GM10847 (cell line): ENCODE results near the gene C10orf95.

Experiments used
- POLR2A ChIP-seq: IDR thresholded peaks from 2 replicates; pipeline ENCODE4 v1.6.1; 2011; ENCODE audit not compliant: insufficient read length; ENCODE audit errors: extremely low read depth

C10orf95 gene

GRCh38 chr10:102405108-102405571, 46.2 kb downstream of the C10orf95 start:
- TF ChIP-seq POLR2A: no peak

GRCh38 chr10:102404361-102405107, 46.8 kb downstream of the C10orf95 start:
- no peak for TF ChIP-seq POLR2A

- TF ChIP-seq POLR2A: no peak
Measured at GRCh38 chr10:102403115-102403514, 48.2 kb downstream of the C10orf95 start.

GRCh38 chr10:102402512-102402896, 48.8 kb downstream of the C10orf95 start:
- no peak for TF ChIP-seq POLR2A

GRCh38 chr10:102401735-102402511, 49.4 kb downstream of the C10orf95 start:
- TF ChIP-seq POLR2A: no peak

GRCh38 chr10:102401342-102401654, 50.0 kb downstream of the C10orf95 start:
- TF ChIP-seq POLR2A: no peak

GRCh38 chr10:102400598-102401341, 50.6 kb downstream of the C10orf95 start:
- TF ChIP-seq POLR2A: no peak

GRCh38 chr10:102400076-102400475, 51.3 kb downstream of the C10orf95 start:
- no peak for TF ChIP-seq POLR2A
